SK-N-SH treated with all-trans-retinoic acid at 6 μM for 48 hours (cell line): ENCODE results near the gene KLF2.

Source experiments
- ATAC-seq: fragments of 200-7000 bp; cut with Tn5 transposase; 3 replicates; pipeline ENCODE4 v1.9.1; 2020; ENCODE audit warnings: mild to moderate bottlenecking, moderate library complexity
- ARNTL ChIP-seq: fragments of 450-650 bp; formaldehyde crosslinking; IDR thresholded peaks from 2 replicates; pipeline ENCODE4 v1.5.0; 2020; ENCODE audit warnings: low read depth, mild to moderate bottlenecking, moderate library complexity, borderline replicate concordance
- BACH2 ChIP-seq: fragments of 250-450 bp; sonication (Bioruptor Pico); IDR thresholded peaks from 2 replicates; pipeline ENCODE4 v1.9.0; 2021; ENCODE audit warnings: mild to moderate bottlenecking, borderline replicate concordance
- CREB5 ChIP-seq: fragments of 250-450 bp; sonication (Bioruptor Pico); IDR thresholded peaks from 2 replicates; pipeline ENCODE4 v1.5.1; 2020; ENCODE audit warnings: low read depth, mild to moderate bottlenecking, moderate library complexity
- CSDC2 ChIP-seq: fragments of 250-450 bp; sonication (Bioruptor Pico); IDR thresholded peaks from 2 replicates; pipeline ENCODE4 v1.5.0; 2020; ENCODE audit warnings: mild to moderate bottlenecking, moderate library complexity
- CSRNP3 ChIP-seq: fragments of 250-450 bp; sonication (Bioruptor Pico); IDR thresholded peaks from 2 replicates; pipeline ENCODE4 v1.5.1; 2021; ENCODE audit warnings: mild to moderate bottlenecking, moderate library complexity
- ESRRG ChIP-seq: fragments of 250-450 bp; sonication (Bioruptor Pico); IDR thresholded peaks from 2 replicates; pipeline ENCODE4 v1.6.1; 2021; ENCODE audit warnings: mild to moderate bottlenecking
- GLIS3 ChIP-seq: fragments of 250-450 bp; sonication (Bioruptor Pico); IDR thresholded peaks from 2 replicates; pipeline ENCODE4 v1.5.0; 2020; ENCODE audit warnings: mild to moderate bottlenecking, moderate library complexity
- ISL1 ChIP-seq: fragments of 250-450 bp; sonication (Bioruptor Pico); IDR thresholded peaks from 2 replicates; pipeline ENCODE4 v2.1.2; 2022; ENCODE audit warnings: mild to moderate bottlenecking, moderate library complexity
- POU6F1 ChIP-seq: fragments of 250-450 bp; sonication (Bioruptor Pico); IDR thresholded peaks from 2 replicates; pipeline ENCODE4 v1.8.0; 2021; ENCODE audit warnings: low read depth, mild to moderate bottlenecking, moderate library complexity, borderline replicate concordance
- PPARA ChIP-seq: fragments of 250-450 bp; sonication (Bioruptor Pico); IDR thresholded peaks from 2 replicates; pipeline ENCODE4 v1.5.0; 2020; ENCODE audit warnings: mild to moderate bottlenecking, borderline replicate concordance
- RARB ChIP-seq: fragments of 250-450 bp; sonication (Bioruptor Pico); IDR thresholded peaks from 2 replicates; pipeline ENCODE4 v1.8.0; 2021; ENCODE audit warnings: mild to moderate bottlenecking, moderate library complexity
- SNAI2 ChIP-seq: fragments of 250-450 bp; sonication (Bioruptor Pico); IDR thresholded peaks from 2 replicates; pipeline ENCODE4 v1.5.0; 2020; ENCODE audit warnings: mild to moderate bottlenecking, moderate library complexity
- TCF4 ChIP-seq: fragments of 250-450 bp; sonication (Bioruptor Pico); IDR thresholded peaks from 2 replicates; pipeline ENCODE4 v1.8.0; 2021; ENCODE audit warnings: mild to moderate bottlenecking, moderate library complexity, borderline replicate concordance
- TOX ChIP-seq: fragments of 250-450 bp; sonication (Bioruptor Pico); IDR thresholded peaks from 2 replicates; pipeline ENCODE4 v1.8.0; 2021; ENCODE audit warnings: mild to moderate bottlenecking, moderate library complexity, borderline replicate concordance
- TSHZ2 ChIP-seq: fragments of 250-450 bp; sonication (Bioruptor Pico); IDR thresholded peaks from 2 replicates; pipeline ENCODE4 v1.5.0; 2020; ENCODE audit warnings: mild to moderate bottlenecking, moderate library complexity
- ZC3H10 ChIP-seq: fragments of 250-450 bp; sonication (Bioruptor Pico); IDR thresholded peaks from 2 replicates; pipeline ENCODE4 v1.5.1; 2021; ENCODE audit warnings: mild to moderate bottlenecking, moderate library complexity
- ZFP3 ChIP-seq: fragments of 250-450 bp; sonication (Bioruptor Pico); IDR thresholded peaks from 2 replicates; pipeline ENCODE4 v1.5.0; 2020; ENCODE audit warnings: mild to moderate bottlenecking, moderate library complexity
- ZFP30 ChIP-seq: fragments of 450-650 bp; formaldehyde crosslinking; IDR thresholded peaks from 2 replicates; pipeline ENCODE4 v1.5.0; 2022; ENCODE audit warnings: mild to moderate bottlenecking, moderate library complexity
- ZNF565 ChIP-seq: fragments of 450-650 bp; formaldehyde crosslinking; conservative IDR thresholded peaks from 2 replicates; pipeline ENCODE4 v1.5.0; 2020; ENCODE audit warnings: low read depth, mild to moderate bottlenecking, moderate library complexity
- ZNF8 ChIP-seq: fragments of 450-650 bp; formaldehyde crosslinking; IDR thresholded peaks from 2 replicates; pipeline ENCODE4 v1.5.0; 2020; ENCODE audit warnings: mild to moderate bottlenecking, moderate library complexity

The KLF2 gene

GRCh38 chr19:16365300-16365996, 40.8 kb downstream of the KLF2 start:
- TF ChIP-seq TCF4 (CRISPR knock-in tag) = no peak
- no peak for TF ChIP-seq POU6F1 (CRISPR knock-in tag)
- no peak for TF ChIP-seq BACH2 (CRISPR knock-in tag)
- no peak for TF ChIP-seq TSHZ2 (CRISPR knock-in tag)
- TF ChIP-seq SNAI2 = no peak
- TF ChIP-seq GLIS3 (CRISPR knock-in tag) = no peak
- TF ChIP-seq ISL1 = no peak
- no peak for TF ChIP-seq CSRNP3 (CRISPR knock-in tag)
- TF ChIP-seq CREB5 (CRISPR knock-in tag) = no peak
- no peak for TF ChIP-seq ZNF8 (CRISPR knock-in tag)
- TF ChIP-seq ZFP30 (CRISPR knock-in tag) = no peak
- no peak for TF ChIP-seq ZNF565
- no peak for TF ChIP-seq TOX (CRISPR knock-in tag)
- TF ChIP-seq ZC3H10 = no peak
- no peak for TF ChIP-seq PPARA (CRISPR knock-in tag)
- no peak for TF ChIP-seq RARB (CRISPR knock-in tag)
- no peak for TF ChIP-seq ARNTL
- ATAC-seq = no peak

GRCh38 chr19:16366056-16366432, 41.4 kb downstream of the KLF2 start:
- TF ChIP-seq PPARA (CRISPR knock-in tag) (no peak), ESRRG (CRISPR knock-in tag) (no peak), BACH2 (CRISPR knock-in tag) (no peak)
- no peak for ATAC-seq

- no peak for ATAC-seq
- no peak for TF ChIP-seq ISL1
- no peak for TF ChIP-seq CREB5 (CRISPR knock-in tag)
- no peak for TF ChIP-seq GLIS3 (CRISPR knock-in tag)
- no peak for TF ChIP-seq SNAI2
- TF ChIP-seq ARNTL = no peak
- TF ChIP-seq CSRNP3 (CRISPR knock-in tag) = no peak
- no peak for TF ChIP-seq ZFP3 (CRISPR knock-in tag)
- no peak for TF ChIP-seq PPARA (CRISPR knock-in tag)
- no peak for TF ChIP-seq ZNF8 (CRISPR knock-in tag)
- no peak for TF ChIP-seq POU6F1 (CRISPR knock-in tag)
- no peak for TF ChIP-seq TCF4 (CRISPR knock-in tag)
- no peak for TF ChIP-seq ZFP30 (CRISPR knock-in tag)
- TF ChIP-seq CSDC2 (CRISPR knock-in tag) = no peak
- no peak for TF ChIP-seq TSHZ2 (CRISPR knock-in tag)
Observed at GRCh38 chr19:16366433-16367260, 42.0 kb downstream of the KLF2 start.
